Erythroblast (primary cell): ENCODE data around the gene ZNF853.
"Not testable (repeated sequence)": the region's sequence is repeated elsewhere in the genome, so short reads cannot be mapped to it uniquely, and the experiment has no call there.

Experiments
- GATA1 ChIP-seq: IDR thresholded peaks from 2 replicates; pipeline ENCODE4 v1.6.1; 2011; ENCODE audit warnings: low read depth, mild to moderate bottlenecking, control low read depth, low read length, moderate library complexity
- POLR2A ChIP-seq: IDR thresholded peaks from 2 replicates; pipeline ENCODE4 v1.6.1; 2011; ENCODE audit warnings: mild to moderate bottlenecking, low read length

DNA sequence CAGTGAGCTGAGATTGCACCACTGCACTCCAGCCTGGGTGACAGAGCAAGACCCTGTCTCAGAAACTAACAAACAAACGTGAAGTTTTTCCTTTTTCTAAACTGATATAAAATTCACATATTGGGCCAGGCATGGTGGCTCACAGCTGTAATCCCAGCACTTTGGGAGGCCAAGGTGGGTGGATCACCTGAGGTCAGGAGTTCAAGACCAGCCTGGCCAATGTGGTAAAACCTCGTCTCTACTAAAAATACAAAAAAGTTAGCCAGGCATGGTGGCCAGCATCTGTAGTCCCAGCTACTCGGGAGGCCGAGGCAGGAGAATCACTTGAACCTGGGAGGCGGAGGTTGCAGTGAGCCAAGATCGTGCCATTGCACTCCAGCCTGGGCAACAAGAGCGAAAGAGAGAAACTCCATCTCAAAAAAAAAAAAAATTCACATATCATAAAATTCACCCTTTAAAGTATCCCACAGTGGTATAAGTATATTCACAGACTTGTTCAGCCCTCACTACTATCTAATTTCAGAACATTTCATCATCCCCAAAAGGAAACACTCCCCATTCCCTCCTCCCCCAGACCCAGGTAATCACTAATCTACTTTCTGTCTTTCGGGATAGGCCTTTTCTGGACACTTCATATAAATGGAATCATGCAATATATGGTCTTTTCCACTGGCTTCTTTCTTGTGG, 29.5 kb upstream of the ZNF853 start:
- not testable (repeated sequence) for TF ChIP-seq POLR2A, GATA1
